H9 (cell line): ENCODE results near the gene KDM4F. TPM values are rescaled to one million over a fixed set of nuclear protein-coding genes. Genes with fewer than 3 reads are reported as not detected.
A peak's percentile ranks its signal among the peaks of the same experiment; 100 is the strongest.

ENCODE experiments used
- DNase-seq: peaks from one replicate; pipeline ENCODE4 v3.0.0-alpha.2; 2017
- H2AFZ ChIP-seq: one replicate; pipeline ENCODE4 v1.6.1; 2013; ENCODE audit warnings: mild to moderate bottlenecking, low read length, control low read depth, moderate library complexity
- H2AK5ac ChIP-seq: 2 replicates; pipeline ENCODE4 v1.6.1; 2013; ENCODE audit warnings: low read length, control low read depth, mixed read lengths; ENCODE audit not compliant: insufficient read length
- H2BK120ac ChIP-seq: one replicate; pipeline ENCODE4 v1.6.1; 2013; ENCODE audit warnings: low read depth, mild to moderate bottlenecking, low read length, control low read depth, inconsistent platforms; ENCODE audit not compliant: poor library complexity, severe bottlenecking
- H2BK12ac ChIP-seq: 2 replicates; pipeline ENCODE4 v1.6.1; 2013; ENCODE audit warnings: low read length, control low read depth, mixed read lengths, low read depth; ENCODE audit not compliant: insufficient read length
- H2BK15ac ChIP-seq: 2 replicates; pipeline ENCODE4 v1.6.1; 2013; ENCODE audit warnings: low read depth, low read length, control low read depth
- H2BK20ac ChIP-seq: one replicate; pipeline ENCODE4 v1.6.1; 2013; ENCODE audit warnings: low read depth, mild to moderate bottlenecking, low read length, control low read depth, inconsistent platforms; ENCODE audit not compliant: poor library complexity, severe bottlenecking
- H2BK5ac ChIP-seq: 2 replicates; pipeline ENCODE4 v1.6.1; 2013; ENCODE audit warnings: low read length, control low read depth, mixed read lengths; ENCODE audit not compliant: insufficient read length
- H3K14ac ChIP-seq: 2 replicates; pipeline ENCODE4 v1.6.1; 2013; ENCODE audit warnings: low read length, control low read depth; ENCODE audit not compliant: insufficient read depth
- H3K18ac ChIP-seq: 2 replicates; pipeline ENCODE4 v1.6.1; 2013; ENCODE audit warnings: low read depth, mild to moderate bottlenecking, mixed read lengths, low read length, control low read depth; ENCODE audit not compliant: insufficient read length
- H3K23ac ChIP-seq: 2 replicates; pipeline ENCODE4 v1.6.1; 2013; ENCODE audit warnings: low read length, control low read depth, mixed read lengths, low read depth; ENCODE audit not compliant: insufficient read length
- H3K23me2 ChIP-seq: 2 replicates; pipeline ENCODE4 v1.6.1; 2013; ENCODE audit warnings: low read depth, mild to moderate bottlenecking, mixed read lengths, low read length, control low read depth; ENCODE audit not compliant: insufficient read length, poor library complexity, severe bottlenecking
- H3K27ac ChIP-seq: 2 replicates; pipeline ENCODE4 v1.5.1; 2013; ENCODE audit warnings: low read length, control low read depth, mixed read lengths, low read depth; ENCODE audit not compliant: insufficient read length
- H3K27me3 ChIP-seq: 2 replicates; pipeline ENCODE4 v1.6.1; 2013; ENCODE audit warnings: low read length, control low read depth, inconsistent platforms; ENCODE audit not compliant: insufficient read depth
- H3K4ac ChIP-seq: 2 replicates; pipeline ENCODE4 v1.6.1; 2013; ENCODE audit warnings: low read depth, mild to moderate bottlenecking, control low read depth, inconsistent platforms, low read length, moderate library complexity
- H3K4me1 ChIP-seq: 2 replicates; pipeline ENCODE4 v1.6.1; 2013; ENCODE audit warnings: low read length, control low read depth, inconsistent platforms; ENCODE audit not compliant: insufficient read depth
- H3K4me2 ChIP-seq: 2 replicates; pipeline ENCODE4 v1.6.1; 2013; ENCODE audit warnings: low read length, control low read depth, mixed read lengths; ENCODE audit not compliant: insufficient read length, insufficient read depth
- H3K56ac ChIP-seq: 2 replicates; pipeline ENCODE4 v1.6.1; 2013; ENCODE audit warnings: low read depth, mild to moderate bottlenecking, mixed read lengths, low read length, control low read depth; ENCODE audit not compliant: insufficient read length
- H3K79me1 ChIP-seq: 2 replicates; pipeline ENCODE4 v1.6.1; 2013; ENCODE audit warnings: low read depth, mild to moderate bottlenecking, moderate library complexity, low read length, control low read depth, inconsistent platforms; ENCODE audit not compliant: insufficient read depth, poor library complexity, severe bottlenecking
- H3K79me2 ChIP-seq: 2 replicates; pipeline ENCODE4 v1.6.1; 2013; ENCODE audit warnings: low read length, control low read depth, inconsistent platforms; ENCODE audit not compliant: insufficient read depth
- H3K9ac ChIP-seq: 2 replicates; pipeline ENCODE4 v1.6.1; 2013; ENCODE audit warnings: low read length, control low read depth, mixed read lengths; ENCODE audit not compliant: insufficient read length; ENCODE audit errors: extremely low read depth
- H3K9me3 ChIP-seq: one replicate; pipeline ENCODE4 v1.6.1; 2013; ENCODE audit warnings: low read depth, low read length, inconsistent platforms; ENCODE audit not compliant: control insufficient read depth
- H3T11ph ChIP-seq: one replicate; pipeline ENCODE4 v1.6.1; 2013; ENCODE audit warnings: mild to moderate bottlenecking, low read length, control low read depth, inconsistent platforms
- H4K20me1 ChIP-seq: one replicate; pipeline ENCODE4 v1.6.1; 2013; ENCODE audit not compliant: control insufficient read depth, insufficient read length, insufficient read depth
- H4K5ac ChIP-seq: 2 replicates; pipeline ENCODE4 v1.6.1; 2013; ENCODE audit warnings: low read depth, mild to moderate bottlenecking, mixed read lengths, low read length, control low read depth; ENCODE audit not compliant: insufficient read length
- H4K8ac ChIP-seq: replicated peaks from 2 replicates; pipeline ENCODE4 v1.6.1; 2013; ENCODE audit warnings: low read length, control low read depth, mixed read lengths, low read depth; ENCODE audit not compliant: insufficient read length
- H4K91ac ChIP-seq: 2 replicates; pipeline ENCODE4 v1.6.1; 2013; ENCODE audit warnings: low read depth, mild to moderate bottlenecking, moderate library complexity, mixed read lengths, low read length, control low read depth; ENCODE audit not compliant: insufficient read length
- H3K27ac Mint-ChIP-seq, 3 experiments: 2 replicates in 2 of 3; 3 replicates in 1 of 3; pipeline ENCODE4 v1.8.0; 2020 to 2021; ENCODE audit warnings: mixed read lengths in 3 of 3, mild to moderate bottlenecking in 1 of 3, moderate library complexity in 1 of 3
- H3K27me3 Mint-ChIP-seq: 2 replicates; pipeline ENCODE4 v1.8.0; 2021; ENCODE audit warnings: low read depth, mild to moderate bottlenecking, moderate library complexity, mixed read lengths
- H3K36me3 Mint-ChIP-seq, 3 experiments: 2 replicates in 2 of 3; 3 replicates in 1 of 3; pipeline ENCODE4 v1.8.0; 2020 to 2021; ENCODE audit warnings: low read depth in 3 of 3, mixed read lengths in 3 of 3; ENCODE audit not compliant: insufficient read depth in 1 of 3
- H3K4me1 Mint-ChIP-seq, 2 experiments: 2 replicates each; pipeline ENCODE4 v1.8.0; 2020; ENCODE audit warnings: mixed read lengths in 2 of 2
- H3K4me3 Mint-ChIP-seq, 2 experiments: 2 replicates in 1 of 2; 3 replicates in 1 of 2; pipeline ENCODE4 v1.8.0; 2020 to 2021; ENCODE audit warnings: mild to moderate bottlenecking in 2 of 2, mixed read lengths in 2 of 2, moderate library complexity in 1 of 2
- H3K9me3 Mint-ChIP-seq, 2 experiments: 2 replicates in 1 of 2; 3 replicates in 1 of 2; pipeline ENCODE4 v1.8.0; 2020; ENCODE audit warnings: mild to moderate bottlenecking in 2 of 2, mixed read lengths in 2 of 2, moderate library complexity in 1 of 2
- CTCF ChIP-seq: fragments of 200-600 bp; sonication (generic); conservative IDR thresholded peaks from 3 replicates; pipeline ENCODE4 v1.8.0; 2021; ENCODE audit warnings: antibody characterized with exemption, mild to moderate bottlenecking
- WGBS: extraction: QIAGEN DNeasy Blood & Tissue Kit; methylation state at CpG from one replicate; pipeline ENCODE4 v1.1.7; 2013; ENCODE audit warnings: missing lambda C conversion rate, low lambda C conversion rate, mixed read lengths; ENCODE audit not compliant: insufficient read length; ENCODE audit errors: extremely low coverage; 5-methylcytosine and 5-hydroxymethylcytosine counted together
- total RNA-seq: library from RNA; stranded (reverse); gene quantifications from 2 replicates; pipeline ENCODE4 v1.2.1, GENCODE V29; 2021

KDM4F gene
- total RNA-seq, 1 experiment from 2014 or later = not detected

DNA sequence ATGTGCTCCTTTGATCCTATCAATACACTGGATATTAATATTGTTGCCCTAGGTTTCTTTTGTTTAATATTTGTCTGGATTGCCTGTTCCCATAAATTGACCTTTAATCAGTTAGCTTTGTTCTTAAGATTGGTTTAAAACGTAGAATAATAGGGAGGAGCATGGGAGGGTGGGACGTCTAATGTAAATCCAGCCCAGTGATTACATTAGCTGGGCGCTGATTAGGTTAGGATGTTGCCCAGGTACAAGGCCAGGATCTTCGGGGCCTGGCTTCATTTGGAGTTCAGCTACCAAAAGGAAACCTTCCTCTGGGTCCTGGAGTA is 17.5 kb downstream of the KDM4F start, which contains the start of gene SRSF8:
TSS of gene SRSF8 (plus strand) at position 204 of the 323 bp plus-strand sequence. CDS start 308 bp downstream, outside the sequence.
- peak within 1 kb of the TSS; percentile 73 for H3K4me2 ChIP-seq
- Mint-ChIP-seq H3K4me3 (peak within 1 kb of the TSS; percentile 91 to 96), H3K9me3 (peaks cover 0 to 3% of the 10 kb centered on the region in 2 experiments; a peak in 1 of 5 replicates), H3K4me1 (peaks cover 18% of the 10 kb centered on the region in 2 experiments), H3K36me3 (peaks cover 0 to 6% (median 2%) of the 10 kb centered on the region in 3 experiments; a peak in 2 of 7 replicates), H3K27me3 (peaks cover 17% of the 10 kb centered on the region), H3K27ac (peak within 1 kb of the TSS; percentile 74 to 87 (median 85); a peak in 6 of 7 replicates)
- H3K4ac ChIP-seq = no peak within 1 kb of the TSS
- H3K18ac ChIP-seq = peak within 1 kb of the TSS; percentile 81
- H2AFZ ChIP-seq = no peak within 1 kb of the TSS
- no peaks in the 10 kb centered on the region for H4K20me1 ChIP-seq
- no peak within 1 kb of the TSS for H2BK120ac ChIP-seq
- H3K4me1 ChIP-seq = no peaks in the 10 kb centered on the region
- H3K9ac ChIP-seq = peak within 1 kb of the TSS; percentile 46
- no peak within 1 kb of the TSS for H2AK5ac ChIP-seq
- DNase-seq = no peak
- no peak within 1 kb of the TSS for H2BK15ac ChIP-seq
- H3K23ac ChIP-seq = no peak within 1 kb of the TSS
- H2BK5ac ChIP-seq = no peak within 1 kb of the TSS
- no peaks in the 10 kb centered on the region for H3K9me3 ChIP-seq
- H3T11ph ChIP-seq = no peak within 1 kb of the TSS
- peak within 1 kb of the TSS; percentile 15 for H3K14ac ChIP-seq
- no peak within 1 kb of the TSS for H4K91ac ChIP-seq
- no peak within 1 kb of the TSS for H2BK20ac ChIP-seq
- H3K79me2 ChIP-seq = no peaks in the 10 kb centered on the region
- H4K8ac ChIP-seq = no peak within 1 kb of the TSS
- no peak within 1 kb of the TSS for H3K27ac ChIP-seq
- no peaks in the 10 kb centered on the region for H3K79me1 ChIP-seq
- H3K56ac ChIP-seq = no peak within 1 kb of the TSS
- TF ChIP-seq CTCF = no peak
- no peak within 1 kb of the TSS for H4K5ac ChIP-seq
- H3K27me3 ChIP-seq = no peaks in the 10 kb centered on the region
- H3K23me2 ChIP-seq = peaks cover 8% of the 10 kb centered on the region
- no CpG with 5 or more reads among the region's 4 CpGs for WGBS
- no peak within 1 kb of the TSS for H2BK12ac ChIP-seq
